GM18505 (cell line): ENCODE measurements around the gene MACROH2A2.
"Not testable (repeated sequence)": the region's sequence is repeated elsewhere in the genome, so short reads cannot be mapped to it uniquely, and the experiment has no call there.

Experiments used
- ATAC-seq: cut with Tn5 transposase; IDR thresholded peaks from one replicate; pipeline ENCODE4 v1.9.1; 2021; ENCODE audit not compliant: unreplicated experiment
- POLR2A ChIP-seq: IDR thresholded peaks from 4 replicates; pipeline ENCODE4 v1.6.1; 2011; ENCODE audit warnings: borderline replicate concordance; ENCODE audit not compliant: insufficient read depth, insufficient read length; ENCODE audit errors: extremely low read depth

MACROH2A2 gene

DNA sequence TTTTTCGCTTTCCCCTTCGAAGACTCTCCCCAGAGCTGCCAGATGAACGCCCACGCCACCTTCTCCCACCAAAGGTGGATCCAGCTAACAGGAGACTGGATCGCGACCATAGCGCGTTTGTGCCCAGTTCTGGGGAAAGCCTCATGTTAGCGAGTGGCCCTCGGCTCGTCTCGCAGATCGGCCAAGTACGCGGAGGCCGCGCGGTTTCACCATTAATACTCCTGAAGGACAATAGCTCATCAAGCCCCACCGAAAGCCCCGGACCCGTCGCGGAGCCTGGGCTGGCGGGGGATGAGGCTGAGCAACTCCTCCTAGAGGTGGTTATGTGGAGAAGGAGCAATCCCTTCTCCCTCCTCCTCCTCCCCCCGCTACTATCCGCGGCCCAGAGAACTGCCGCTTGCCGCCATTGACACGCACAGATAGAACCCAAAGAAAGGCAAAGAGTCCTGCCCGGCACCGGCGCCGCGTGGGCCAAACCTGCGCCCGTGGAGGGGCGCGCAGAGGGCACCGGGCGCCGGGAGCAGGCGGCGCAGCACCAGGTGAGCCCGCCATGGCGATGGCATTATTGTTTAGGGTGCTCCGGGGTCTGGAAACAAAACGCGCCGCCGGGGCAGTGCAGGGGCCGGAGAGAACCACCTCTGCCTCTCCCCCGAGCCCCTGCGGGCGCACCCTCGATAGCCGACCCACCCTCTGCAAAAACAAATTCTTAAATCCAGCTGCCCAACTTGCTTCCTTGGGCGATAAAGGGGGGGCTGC, at the start of gene MACROH2A2:
TSS of gene MACROH2A2 (plus strand) at position 385 of the 756 bp plus-strand sequence. CDS start 22,813 bp downstream, outside the sequence.
- TF ChIP-seq POLR2A = no peak
- ATAC-seq = no peak

DNA sequence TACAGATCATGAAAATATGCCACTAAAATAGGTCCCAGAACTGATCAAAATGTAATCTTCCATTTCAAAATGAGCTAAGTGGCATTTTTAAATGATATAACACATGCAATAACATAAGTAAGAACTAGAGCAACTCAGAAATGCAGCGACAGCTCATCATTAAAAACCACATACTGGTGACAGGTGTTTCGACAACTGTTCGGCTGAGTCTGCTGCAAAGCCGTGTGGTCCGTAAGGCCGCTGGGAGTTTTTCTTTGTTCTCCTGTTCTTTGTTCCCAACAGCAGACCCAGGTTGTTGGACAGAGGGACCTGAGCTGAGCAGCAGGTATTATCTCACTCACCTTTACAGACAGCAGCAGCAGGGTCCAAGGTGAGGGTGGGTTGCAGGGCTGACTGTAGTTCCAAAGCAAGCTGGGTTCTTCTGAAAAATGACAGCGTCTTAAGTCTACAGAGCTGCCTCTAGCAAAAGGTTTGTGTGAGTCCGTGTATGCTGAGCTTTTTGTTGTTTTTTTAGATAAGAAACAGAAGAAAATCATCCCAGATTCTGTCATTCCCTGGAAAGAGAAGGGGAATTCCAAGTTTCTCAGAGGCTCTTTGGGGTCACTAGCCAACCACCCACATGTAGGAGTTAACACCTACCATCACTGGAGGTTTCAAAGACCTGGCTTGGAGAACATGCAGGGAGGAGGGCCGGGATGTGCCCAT, 45.4 kb upstream of the MACROH2A2 start:
- TF ChIP-seq POLR2A = no peak

DNA sequence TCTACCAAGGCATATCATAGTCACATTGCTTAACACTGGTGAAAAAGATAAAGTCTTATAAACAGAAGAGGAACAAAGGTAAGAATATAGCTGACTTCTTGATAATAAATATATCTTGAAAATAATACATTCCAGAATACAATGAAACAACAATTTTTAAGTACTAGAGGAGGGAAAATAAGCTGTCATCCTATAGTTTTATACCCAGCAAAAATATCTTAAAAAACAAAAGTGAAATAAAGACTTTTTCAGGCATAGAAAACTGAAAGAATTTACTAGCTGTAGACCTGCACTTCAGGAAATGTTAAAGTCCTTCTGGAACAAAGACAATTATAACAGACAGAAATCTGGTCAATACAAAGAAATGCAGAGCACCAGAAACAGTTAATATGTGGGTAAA, 21.4 kb upstream of the MACROH2A2 start:
- ATAC-seq = no peak
- no peak for TF ChIP-seq POLR2A

More for the DNA sequence above, 45.4 kb upstream of the MACROH2A2 start:
- ATAC-seq = no peak

DNA sequence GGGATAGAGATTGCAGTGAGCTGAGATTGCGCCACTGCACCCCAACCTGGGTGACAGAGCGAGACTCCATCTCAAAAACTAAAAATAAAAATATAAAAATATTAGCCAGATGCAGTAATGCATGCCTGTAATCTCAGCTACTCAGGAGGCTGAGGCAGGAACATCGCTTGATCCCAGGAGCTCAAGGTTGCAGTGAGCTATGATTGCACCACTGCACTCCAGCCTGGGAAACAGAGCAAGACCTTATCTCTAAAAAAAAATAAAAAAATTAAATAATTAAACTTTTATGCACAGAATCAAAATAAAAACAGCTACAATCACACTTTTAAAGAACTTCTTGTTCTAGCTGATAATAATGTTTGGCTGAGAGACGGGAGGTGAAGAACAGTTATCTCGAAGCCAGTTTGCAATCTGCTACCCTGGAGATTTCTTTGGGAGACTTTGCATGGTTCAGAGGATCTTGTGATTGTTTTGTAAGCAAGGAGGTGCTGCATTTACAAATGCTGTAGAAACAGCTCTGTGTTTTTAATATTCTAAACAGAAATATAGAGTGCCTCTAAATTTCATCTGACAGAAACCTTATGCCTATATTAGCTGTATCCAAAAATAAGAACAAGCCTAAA, 19.9 kb upstream of the MACROH2A2 start:
- ATAC-seq = no peak
- no peak for TF ChIP-seq POLR2A

DNA sequence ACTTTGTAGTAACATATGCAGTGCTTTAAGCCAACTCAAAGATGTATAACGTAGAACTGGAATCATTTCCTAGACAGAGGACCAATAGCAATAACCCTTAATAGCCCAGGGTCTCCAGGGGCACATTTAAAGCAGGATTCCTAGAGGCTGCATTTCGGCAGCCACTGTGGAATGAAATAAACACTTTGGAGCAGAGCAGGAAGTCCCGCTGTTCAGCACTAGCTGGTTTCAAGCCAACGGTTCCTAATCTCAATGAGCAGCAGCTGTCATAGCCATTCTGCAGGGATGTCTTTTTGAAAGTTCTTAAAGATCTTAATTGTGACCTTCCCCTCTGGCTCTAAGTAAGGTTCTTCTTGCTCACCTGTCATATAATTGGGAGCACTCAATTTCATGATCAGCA, 18.4 kb upstream of the MACROH2A2 start:
- no peak for TF ChIP-seq POLR2A
- ATAC-seq = no peak

DNA sequence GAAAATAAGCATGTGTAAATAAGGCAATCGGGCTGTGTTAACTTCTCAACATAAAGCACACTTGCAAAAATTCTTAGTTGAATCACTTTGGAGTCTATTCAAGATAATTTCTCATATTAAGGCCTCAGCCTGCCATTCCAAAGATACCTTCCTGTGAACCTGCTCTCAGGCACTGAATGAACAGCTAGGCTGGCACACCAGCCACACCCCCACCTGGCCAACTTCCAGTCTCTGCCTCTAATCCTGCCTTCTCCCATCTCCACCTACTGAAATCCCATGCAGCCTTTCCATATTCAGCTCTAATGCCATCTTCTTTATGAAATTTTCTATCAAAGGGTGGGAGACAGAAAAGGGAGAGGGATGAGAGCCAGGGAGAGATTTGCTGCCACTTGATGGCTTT, 17.1 kb upstream of the MACROH2A2 start:
- ATAC-seq = no peak
- TF ChIP-seq POLR2A = no peak

DNA sequence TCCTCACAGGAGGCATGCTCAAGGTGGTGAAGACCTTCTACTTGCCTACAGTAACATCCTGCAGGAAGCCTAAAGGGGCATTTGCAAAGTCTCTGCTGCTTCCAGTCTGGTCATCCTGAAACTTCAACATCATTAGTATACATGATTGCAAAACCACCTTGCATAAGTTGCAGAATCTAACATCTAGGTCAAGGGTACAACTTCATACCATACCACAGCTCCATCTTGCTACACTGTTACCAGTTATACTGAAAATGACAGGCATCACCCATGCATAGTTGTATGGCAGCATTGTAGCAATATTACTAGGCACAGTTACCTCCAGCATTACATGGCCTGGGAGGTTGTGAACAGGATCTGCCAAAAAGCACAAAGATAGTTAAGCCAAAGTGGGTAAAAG, 13.7 kb upstream of the MACROH2A2 start:
- TF ChIP-seq POLR2A = no peak
- ATAC-seq = no peak

DNA sequence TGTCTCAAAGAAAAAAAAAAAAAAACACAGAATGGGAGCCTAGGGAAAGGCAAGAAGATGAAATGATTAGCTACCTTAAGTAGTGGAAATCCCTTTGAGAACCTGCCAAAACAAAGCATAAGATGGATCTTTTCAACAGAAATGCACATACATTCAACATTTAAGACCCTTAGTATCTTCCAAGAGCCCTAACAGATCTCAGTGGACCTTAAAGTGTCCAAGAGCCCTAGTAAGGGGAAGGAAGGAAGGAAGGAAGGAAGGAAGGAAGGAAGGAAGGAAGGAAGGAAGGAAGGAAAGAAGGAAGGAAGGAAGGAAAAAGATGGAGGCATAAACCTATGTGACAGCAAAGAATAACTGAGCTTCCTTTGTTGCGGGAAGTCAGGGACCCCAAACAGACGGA, 11.6 kb upstream of the MACROH2A2 start:
- no peak for TF ChIP-seq POLR2A
- ATAC-seq = no peak

DNA sequence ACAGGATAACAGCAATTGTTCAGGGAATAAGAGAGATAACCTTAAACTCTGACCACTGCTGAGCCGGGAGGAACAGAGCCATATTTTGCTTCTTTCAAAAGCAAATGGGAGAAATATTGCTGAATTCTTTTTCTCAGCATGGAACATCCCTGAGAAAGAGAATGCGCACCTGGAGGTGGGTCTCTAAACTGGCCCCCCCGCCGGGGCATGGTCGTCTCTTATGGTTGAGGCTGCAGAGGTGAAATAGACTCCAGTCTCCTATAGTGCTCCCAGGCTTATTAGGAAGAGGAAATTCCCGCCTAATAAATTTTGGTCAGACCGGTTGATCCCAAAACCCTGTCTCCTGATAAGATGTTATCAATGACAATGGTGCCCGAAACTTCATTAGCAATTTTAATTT, 10.9 kb upstream of the MACROH2A2 start:
- ATAC-seq = not testable (repeated sequence)

DNA sequence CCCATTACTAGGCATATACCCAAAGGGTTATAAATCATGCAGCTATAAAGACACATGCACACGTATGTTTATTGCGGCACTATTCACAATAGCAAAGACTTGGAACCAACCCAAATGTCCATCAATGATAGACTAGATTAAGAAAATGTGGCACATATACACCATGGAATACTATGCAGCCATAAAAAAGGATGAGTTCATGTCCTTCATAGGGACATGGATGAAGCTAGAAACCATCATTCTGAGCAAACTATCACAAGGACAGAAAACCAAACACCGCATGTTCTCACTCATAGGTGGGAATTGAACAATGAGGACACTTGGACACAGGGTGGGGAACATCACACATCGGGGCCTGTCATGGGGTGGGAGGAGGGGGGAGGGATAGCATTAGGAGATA, 5.6 kb upstream of the MACROH2A2 start:
- not testable (repeated sequence) for ATAC-seq

DNA sequence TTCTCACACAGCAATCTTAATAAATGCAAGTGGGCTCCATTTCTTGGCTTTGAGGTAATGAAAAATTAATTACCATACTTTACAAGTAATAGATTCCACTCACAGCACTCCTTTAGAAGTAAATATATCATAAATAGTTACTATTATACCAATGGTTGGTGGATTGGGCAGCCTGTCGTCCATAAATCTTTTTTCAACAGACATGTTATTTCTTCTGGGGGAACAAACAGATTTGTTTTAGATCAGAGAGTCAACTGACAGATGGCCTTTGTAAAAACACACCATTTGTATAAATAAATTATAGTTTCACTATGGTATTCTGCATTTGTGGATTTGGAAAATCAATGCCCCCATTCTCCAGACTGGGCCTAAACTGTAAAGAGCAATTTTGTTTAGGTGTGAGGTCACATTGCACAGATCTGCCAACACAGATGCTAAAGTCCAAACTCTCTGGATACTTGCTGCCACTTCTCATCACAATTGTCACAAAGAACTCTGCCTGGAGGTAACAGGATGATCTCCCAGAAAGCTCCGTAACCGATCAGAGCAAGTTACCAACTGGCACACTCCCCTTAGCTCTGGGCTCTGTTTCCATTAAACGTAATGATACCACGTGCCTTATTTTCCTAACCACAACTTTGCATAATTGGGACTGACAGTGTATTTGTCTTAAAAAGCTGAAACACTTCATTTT, 4.5 kb upstream of the MACROH2A2 start:
- TF ChIP-seq POLR2A = no peak
- no peak for ATAC-seq

DNA sequence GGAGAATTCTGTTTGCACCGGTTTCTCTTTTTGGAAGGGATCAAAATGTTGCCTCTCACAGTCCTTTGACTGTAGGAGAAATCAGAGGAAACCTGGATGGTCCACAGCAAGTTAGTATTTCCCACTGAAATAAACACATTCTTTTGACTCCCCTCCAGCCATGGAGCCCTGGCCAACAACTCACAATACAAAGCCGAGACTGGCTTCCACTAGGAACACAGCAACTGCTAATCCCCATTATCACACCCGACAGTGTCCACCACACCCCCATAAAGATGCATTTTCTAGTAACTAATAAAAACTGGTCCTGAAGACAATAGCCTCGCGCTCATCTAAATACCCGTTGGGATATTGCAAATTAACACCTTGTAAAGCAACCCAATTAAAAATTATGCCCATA, 798 bp upstream of the MACROH2A2 start:
- TF ChIP-seq POLR2A = no peak
- no peak for ATAC-seq

DNA sequence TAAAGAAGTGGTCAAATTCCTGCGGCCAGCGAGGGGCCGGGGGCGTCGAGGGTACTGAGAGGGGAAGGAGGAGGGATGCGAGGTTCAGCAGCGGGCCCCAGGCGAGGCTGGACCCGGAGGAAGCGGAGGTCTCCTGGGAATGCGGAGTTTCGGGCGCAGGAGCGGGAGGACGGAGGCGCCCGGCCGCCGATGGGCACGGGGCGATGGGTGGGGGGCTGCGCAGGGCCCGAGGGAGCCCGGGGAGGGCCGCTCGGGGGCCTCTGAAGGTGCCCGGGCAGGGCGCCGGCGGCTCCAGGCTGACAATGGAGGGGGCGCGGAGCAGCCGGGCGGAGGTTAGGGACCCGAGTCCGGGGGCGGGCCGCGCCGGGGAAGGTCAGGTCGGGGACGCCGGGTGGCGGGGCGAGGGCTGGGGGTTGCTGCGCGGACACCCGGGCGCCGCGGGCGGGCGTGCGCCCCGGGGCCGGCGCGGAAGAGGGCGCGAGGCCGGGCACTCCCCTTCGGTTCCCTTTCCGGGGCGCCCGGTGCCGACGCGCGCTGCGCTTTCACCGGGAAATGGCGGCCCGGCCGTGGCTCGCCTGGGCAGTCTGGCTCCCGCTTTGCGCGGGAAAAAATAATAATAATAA, 683 bp downstream of the MACROH2A2 start:
- no peak for ATAC-seq
- TF ChIP-seq POLR2A = no peak
